Glomerular endothelial cell (primary cell): ENCODE results near the gene PACSIN1. TPM values are rescaled to one million over a fixed set of nuclear protein-coding genes. Genes with fewer than 3 reads are reported as not detected.

ENCODE experiments used
- DNase-seq: peaks from one replicate; pipeline ENCODE4 v3.0.0-alpha.2; 2011; ENCODE audit warnings: low read depth, low spot score; ENCODE audit errors: extremely low read depth
- total RNA-seq: library from RNA; depleted of rRNA; stranded (reverse); fragments of >200 nt; gene quantifications from 2 replicates; pipeline ENCODE4 v1.2.3, GENCODE V29; 2015

The PACSIN1 gene
- total RNA-seq, 1 donor from 2014 or later, result not detected

- no peak for DNase-seq
Observed at GRCh38 chr6:34575326-34575725, 109.5 kb downstream of the PACSIN1 start.

DNA sequence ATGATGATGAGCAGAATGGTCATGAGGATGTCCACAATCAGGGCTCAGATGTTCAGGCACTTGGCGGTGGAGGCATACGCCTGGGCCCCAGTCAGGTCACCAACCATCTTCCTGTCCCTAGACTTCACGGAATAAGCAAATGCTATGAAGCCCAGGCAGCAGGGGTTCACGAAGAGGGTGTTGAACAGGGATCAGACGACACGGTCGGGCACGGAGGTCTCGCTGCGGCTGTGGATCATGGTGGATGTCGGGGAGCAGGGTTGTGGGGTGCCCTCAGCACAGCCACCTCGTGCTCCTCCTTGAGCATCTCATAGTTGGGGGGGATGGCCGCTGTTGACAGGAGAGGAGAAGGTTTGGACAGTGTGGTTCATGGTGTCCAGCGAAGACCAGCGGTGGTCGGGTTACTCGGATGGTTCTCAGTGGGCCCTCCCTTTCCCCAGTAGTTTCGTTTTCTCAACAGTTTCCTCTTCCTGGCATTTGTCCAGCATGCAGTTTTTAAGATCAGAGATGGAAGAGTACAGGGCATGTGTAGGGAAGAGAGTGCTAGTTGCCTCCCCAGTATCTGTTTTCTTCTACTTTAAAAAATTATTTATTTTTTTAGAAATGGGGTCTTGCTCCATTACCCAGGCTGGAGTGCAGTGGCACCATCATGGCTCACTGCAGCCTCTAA is 110.5 kb downstream of the PACSIN1 start:
- DNase-seq, result no peak

DNA sequence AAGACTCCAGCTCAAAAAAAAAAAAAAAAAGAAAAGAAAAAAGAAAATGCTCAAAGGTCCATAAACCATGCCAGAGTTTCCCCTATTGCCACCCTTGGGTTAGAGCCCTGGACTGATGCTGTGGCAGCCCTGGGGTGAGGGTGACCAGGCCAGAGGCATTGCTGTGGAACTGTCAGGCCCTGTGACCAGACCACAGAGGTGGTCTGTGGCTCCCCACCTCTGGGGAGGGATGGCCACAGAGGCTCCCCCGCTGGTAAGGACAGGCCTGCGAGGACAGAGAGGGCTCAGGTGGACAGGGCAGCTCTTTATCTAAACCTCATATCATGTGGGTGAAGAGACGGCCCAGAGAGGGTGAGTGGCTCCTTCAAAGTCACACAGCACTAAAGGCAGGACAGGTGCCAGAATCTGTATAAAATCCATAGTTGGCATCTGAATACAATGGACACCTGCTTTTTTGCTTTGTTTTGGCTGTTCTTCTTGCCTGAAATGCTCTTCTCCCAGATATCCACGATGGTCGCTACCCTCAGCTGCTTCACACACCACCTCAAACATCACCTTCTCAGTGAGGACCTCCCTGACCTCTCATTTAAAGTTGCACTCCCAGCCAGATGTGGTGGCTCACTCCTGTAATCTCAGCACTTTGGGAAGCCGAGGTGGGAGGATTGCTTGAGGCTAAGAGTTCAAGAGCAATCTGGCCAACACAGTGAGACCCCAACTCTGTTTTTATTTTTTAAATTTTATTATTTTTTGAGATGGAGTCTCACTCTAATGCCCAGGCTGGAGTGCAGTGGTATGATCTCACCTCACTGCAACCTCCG is 112.8 kb downstream of the PACSIN1 start:
- DNase-seq, result no peak

DNA sequence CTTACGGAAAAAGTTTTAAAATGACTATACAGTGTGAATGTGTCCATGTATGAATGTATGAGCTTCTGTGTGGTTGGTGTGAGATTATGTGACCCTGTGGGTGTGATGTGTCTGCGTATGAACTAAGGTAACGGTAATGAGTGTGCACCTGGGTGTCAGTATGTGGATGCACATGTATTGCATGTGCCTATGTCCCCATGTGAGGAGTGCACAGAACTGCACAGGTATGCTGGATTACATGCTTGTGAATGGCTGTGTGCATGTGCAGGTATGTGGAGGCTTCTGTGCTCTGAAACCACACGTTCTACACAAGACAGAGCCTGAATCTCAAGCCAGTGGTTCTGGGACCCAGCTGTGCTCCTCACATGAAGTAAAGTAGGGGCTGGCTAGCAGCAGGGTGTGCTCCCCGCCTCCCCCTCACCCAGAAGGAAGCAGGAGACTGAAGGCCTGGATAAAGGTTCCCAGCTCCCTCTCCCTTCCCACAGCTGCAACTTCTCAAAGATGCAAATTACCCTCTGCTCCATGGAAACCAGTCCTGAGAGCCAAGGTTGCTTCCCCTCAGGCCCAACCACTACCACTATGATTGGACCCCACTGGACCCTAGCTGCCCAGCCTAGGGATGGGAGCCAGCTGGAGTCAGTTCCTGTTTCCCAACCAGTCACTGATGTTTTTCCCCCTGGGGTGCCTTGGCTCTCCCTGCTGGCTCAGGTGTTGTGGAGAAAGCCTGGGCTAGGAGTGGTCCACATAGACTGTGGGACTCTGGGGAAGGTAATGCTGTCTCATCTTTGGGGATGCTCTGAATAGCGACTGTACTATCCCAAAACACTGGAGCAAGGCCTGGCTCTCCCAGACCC is 115.1 kb downstream of the PACSIN1 start:
- no peak for DNase-seq

DNA sequence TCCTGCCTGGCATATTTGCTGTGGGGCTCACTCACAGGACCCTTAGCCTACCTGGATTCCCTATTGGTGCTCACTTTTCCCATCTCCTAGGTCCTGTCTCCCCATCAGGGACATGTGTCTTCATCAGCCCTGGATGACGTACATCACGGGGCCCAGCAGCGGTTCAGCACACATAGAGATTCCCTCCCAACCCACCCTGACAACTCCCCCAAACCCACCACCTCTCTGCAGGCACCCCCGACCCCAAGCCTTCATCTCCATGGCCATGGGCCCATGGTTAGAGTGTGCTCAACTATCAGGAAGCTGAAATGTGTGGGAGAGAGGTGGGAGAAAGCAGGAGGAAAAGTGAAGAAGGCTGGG is 115.7 kb downstream of the PACSIN1 start:
- no peak for DNase-seq

DNA sequence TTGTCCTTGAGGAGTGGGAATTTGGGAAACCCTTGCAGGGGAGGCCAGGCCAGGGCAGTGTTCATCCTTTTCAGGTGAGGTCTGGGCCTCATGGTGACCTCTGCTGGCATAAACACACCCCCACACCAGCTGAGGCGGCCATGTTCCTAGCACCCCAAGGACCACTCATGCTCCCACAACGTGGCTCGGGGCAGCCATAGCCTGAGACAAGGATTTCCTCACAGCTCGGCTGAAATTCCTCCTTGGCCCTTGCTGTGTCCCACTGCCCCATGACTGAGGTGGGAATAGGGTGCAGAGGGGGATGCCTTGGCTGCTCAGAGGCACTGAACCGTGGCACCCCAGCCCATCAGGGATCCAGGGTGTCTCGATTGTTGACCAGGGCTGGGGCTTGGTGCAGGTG is 117.6 kb downstream of the PACSIN1 start:
- DNase-seq, result no peak

DNA sequence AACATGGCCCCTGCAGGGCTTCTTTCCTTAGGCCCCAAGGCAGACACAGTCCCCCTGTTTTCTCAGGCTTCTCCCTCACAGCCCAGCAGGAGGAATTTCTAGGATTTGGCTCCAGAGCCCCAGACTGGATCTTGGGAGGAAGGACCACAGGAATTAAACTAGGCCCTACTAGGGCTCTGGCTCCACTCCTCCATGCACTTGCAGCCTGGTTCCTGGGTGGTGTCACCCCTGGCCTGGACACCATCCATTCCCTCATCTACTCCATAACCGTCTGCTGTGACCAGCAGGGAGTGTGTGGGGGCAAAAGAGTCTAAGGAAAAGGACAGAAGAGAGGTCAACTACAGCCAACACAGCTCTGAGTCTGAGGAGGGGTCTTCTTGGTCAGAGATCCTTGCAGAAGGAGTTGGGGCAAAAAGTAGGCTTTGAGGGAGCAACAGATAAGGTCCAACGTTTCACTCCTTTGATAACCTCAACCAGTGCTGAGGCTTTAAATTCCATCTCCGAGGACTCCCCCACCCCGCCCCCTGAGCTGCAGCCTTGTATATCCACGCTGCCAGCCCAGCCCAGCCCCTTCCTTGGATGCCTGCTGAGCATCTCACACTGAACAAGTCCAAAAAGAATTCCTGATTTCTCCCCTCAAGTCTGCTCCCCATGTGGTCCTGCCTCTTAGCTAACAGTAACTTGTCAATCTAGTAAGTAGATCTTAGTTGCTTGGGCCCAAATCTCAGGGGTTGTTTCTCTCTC is 118.2 kb downstream of the PACSIN1 start:
- no peak for DNase-seq

GRCh38 chr6:34584694-34585093 is 118.8 kb downstream of the PACSIN1 start:
- no peak for DNase-seq

Other genes starting within 250 kb of the PACSIN1 start
- gene HMGA1, start 229.2 kb upstream of the PACSIN1 start, total RNA-seq, result 327 and 748 TPM in 2 replicates
- gene SMIM29, start 217.1 kb upstream of the PACSIN1 start, total RNA-seq, result 34.2 and 46.6 TPM in 2 replicates
- gene NUDT3, start 73.4 kb upstream of the PACSIN1 start, total RNA-seq, result 31.2 and 33.5 TPM in 2 replicates
- 1,516 and 2,726 TPM in 2 replicates for gene RPS10, start 40.0 kb upstream of the PACSIN1 start, total RNA-seq
- not detected in 2 replicates for gene SPDEF, start 90.3 kb downstream of the PACSIN1 start, total RNA-seq
- gene ILRUN, start 230.7 kb downstream of the PACSIN1 start, total RNA-seq, result 32.9 and 40.4 TPM in 2 replicates